ENCODE results near the gene SEMA4A.

Gene SEMA4A

GRCh38 chr1:156225677-156226014 is 72.3 kb downstream of the SEMA4A start:
- DNase-seq: no peak

DNA sequence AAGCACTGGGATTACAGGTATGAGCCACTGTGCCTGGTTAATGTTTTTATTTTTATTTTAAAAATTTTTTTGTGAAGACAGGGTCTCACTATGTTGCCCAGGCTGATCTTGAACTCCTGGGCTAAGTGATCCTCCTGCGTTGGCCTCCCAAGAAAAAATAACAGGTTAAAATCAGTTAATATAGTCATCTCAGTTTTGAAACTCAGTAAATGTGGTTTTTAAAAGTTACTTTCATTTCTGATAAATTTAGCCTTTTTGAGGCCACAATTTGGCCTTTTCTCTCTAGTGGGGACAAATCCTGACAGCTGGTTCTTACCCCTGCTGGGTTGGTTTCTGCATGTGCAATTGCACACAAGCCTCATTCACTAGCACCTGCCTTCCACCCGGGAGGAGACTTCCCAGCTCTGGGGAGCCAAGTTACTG is 72.7 kb downstream of the SEMA4A start:
- no peak for DNase-seq

GRCh38 chr1:156226782-156227181 is 73.4 kb downstream of the SEMA4A start:
- DNase-seq: no peak

Measured in anterior cingulate cortex (tissue), 58 donors.